ENCODE measurements around the gene GNG7. TPM values are rescaled to one million over a fixed set of nuclear protein-coding genes. Genes with fewer than 3 reads are reported as not detected.
"Not testable (repeated sequence)": the region's sequence is repeated elsewhere in the genome, so short reads cannot be mapped to it uniquely, and the experiment has no call there.

The GNG7 gene
- polyA plus RNA-seq, 1 donor (not counting 4 experiments of a cell fraction or from before 2014, with no cell fraction given), result 0.01 TPM

DNA sequence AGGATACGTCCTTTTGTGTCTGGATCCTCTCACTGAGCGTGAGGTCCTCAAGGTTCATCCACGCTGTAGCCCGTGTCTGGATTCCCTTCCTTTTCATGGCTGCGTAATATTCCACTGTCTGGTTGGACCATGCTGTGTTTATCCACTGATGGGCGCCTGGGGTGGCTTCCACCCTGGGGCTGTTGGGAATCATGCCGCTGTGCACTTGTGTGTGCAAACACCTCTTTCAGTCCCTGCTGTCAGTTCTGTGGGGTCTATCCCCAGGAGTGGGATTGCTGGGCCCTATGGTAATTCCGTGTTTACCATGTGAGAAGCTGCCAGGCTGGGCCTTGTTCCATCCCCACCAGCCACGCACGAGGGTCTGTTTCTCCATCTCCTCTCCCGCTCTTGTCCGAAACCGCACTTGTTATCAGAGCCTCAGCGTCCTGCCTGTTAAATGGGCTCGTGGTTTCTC, 128.0 kb downstream of the GNG7 start:
- H3K36me3 ChIP-seq (ENCODE audit: control insufficient read depth in 2 of 2, extremely low read depth in 1 of 2, insufficient read depth in 2 of 2, low read length in 2 of 2), result no peaks in the 10 kb centered on the region
- no peak for DNase-seq (ENCODE audit: low read depth, low spot score)
- no peak overlapping the region for H3K4me2 ChIP-seq (ENCODE audit: control insufficient read depth, extremely low read depth, insufficient read depth, low read depth, low read length)
- TF ChIP-seq EZH2 (IDR thresholded peaks at IDR 0.05; ENCODE audit: low read length), result no peak
- dilution Hi-C loops (cut with MboI; ENCODE audit: extremely low pct_ligation_motif_present, low sequenced_read_pairs), result no loop called here
- H4K20me1 ChIP-seq (ENCODE audit: control insufficient read depth, extremely low read depth, insufficient read depth, low read length), result no peaks in the 10 kb centered on the region
- FAIRE-seq, result no peak
- no peak overlapping the region for H3K4me3 ChIP-seq (ENCODE audit: control insufficient read depth in 2 of 3, extremely low read depth in 1 of 3, insufficient read depth in 2 of 3, low read depth in 1 of 3, low read length in 3 of 3)
- peaks cover 2% of the 10 kb centered on the region for H3K9me3 ChIP-seq (ENCODE audit: control insufficient read depth, low read depth, low read length)
- peaks cover 18% of the 10 kb centered on the region for H3K4me1 ChIP-seq (ENCODE audit: control insufficient read depth, extremely low read depth, insufficient read depth, low read length)
- no peak overlapping the region for H2AFZ ChIP-seq (ENCODE audit: control insufficient read depth, low read length)
- H3K9ac ChIP-seq (ENCODE audit: control insufficient read depth, extremely low read depth, insufficient read depth, low read length), result no peak overlapping the region
- H3K79me2 ChIP-seq (ENCODE audit: control insufficient read depth, insufficient read depth, low read length), result no peaks in the 10 kb centered on the region
- no peaks in the 10 kb centered on the region for H3K27me3 ChIP-seq (ENCODE audit: control insufficient read depth, extremely low read depth, insufficient read depth, low read length)
- no peaks in the 10 kb centered on the region for H3K9me1 ChIP-seq (ENCODE audit: control insufficient read depth, extremely low read depth, insufficient read depth, low read length)
- no peak overlapping the region for H3K27ac ChIP-seq (ENCODE audit: control insufficient read depth, insufficient read depth, low read length)

- no peaks in the 10 kb centered on the region for H3K9me1 ChIP-seq (ENCODE audit: control insufficient read depth, extremely low read depth, insufficient read depth, low read length)
- H3K27me3 ChIP-seq (ENCODE audit: control insufficient read depth, extremely low read depth, insufficient read depth, low read length), result no peaks in the 10 kb centered on the region
- H2AFZ ChIP-seq (ENCODE audit: control insufficient read depth, low read length), result no peak overlapping the region
- H3K79me2 ChIP-seq (ENCODE audit: control insufficient read depth, insufficient read depth, low read length), result no peaks in the 10 kb centered on the region
- FAIRE-seq (no peak), DNase-seq (ENCODE audit: low read depth, low spot score) (no peak)
- H3K36me3 ChIP-seq (ENCODE audit: control insufficient read depth in 2 of 2, extremely low read depth in 1 of 2, insufficient read depth in 2 of 2, low read length in 2 of 2), result no peaks in the 10 kb centered on the region
- H3K27ac ChIP-seq (ENCODE audit: control insufficient read depth, insufficient read depth, low read length), result no peak overlapping the region
- dilution Hi-C loops (cut with MboI; ENCODE audit: extremely low pct_ligation_motif_present, low sequenced_read_pairs), result no loop called here
- H3K9me3 ChIP-seq (ENCODE audit: control insufficient read depth, low read depth, low read length), result peaks cover 2% of the 10 kb centered on the region
- peaks cover 15% of the 10 kb centered on the region for H3K4me1 ChIP-seq (ENCODE audit: control insufficient read depth, extremely low read depth, insufficient read depth, low read length)
- no peak overlapping the region for H3K4me3 ChIP-seq (ENCODE audit: control insufficient read depth in 2 of 3, extremely low read depth in 1 of 3, insufficient read depth in 2 of 3, low read depth in 1 of 3, low read length in 3 of 3)
- TF ChIP-seq CTCF (optimal IDR thresholded peaks at IDR 0.05 in 1 of 3, IDR thresholded peaks at IDR 0.05 in 1 of 3, conservative IDR thresholded peaks at IDR 0.05 in 1 of 3; ENCODE audit: extremely low read depth in 1 of 3, insufficient read depth in 2 of 3, low read length in 3 of 3) (no peak), EZH2 (IDR thresholded peaks at IDR 0.05; ENCODE audit: low read length) (no peak)
- no peak overlapping the region for H3K9ac ChIP-seq (ENCODE audit: control insufficient read depth, extremely low read depth, insufficient read depth, low read length)
- no peak overlapping the region for H3K4me2 ChIP-seq (ENCODE audit: control insufficient read depth, extremely low read depth, insufficient read depth, low read depth, low read length)
- no peaks in the 10 kb centered on the region for H4K20me1 ChIP-seq (ENCODE audit: control insufficient read depth, extremely low read depth, insufficient read depth, low read length)
Measured at GRCh38 chr19:2573916-2574315, 128.6 kb downstream of the GNG7 start.

DNA sequence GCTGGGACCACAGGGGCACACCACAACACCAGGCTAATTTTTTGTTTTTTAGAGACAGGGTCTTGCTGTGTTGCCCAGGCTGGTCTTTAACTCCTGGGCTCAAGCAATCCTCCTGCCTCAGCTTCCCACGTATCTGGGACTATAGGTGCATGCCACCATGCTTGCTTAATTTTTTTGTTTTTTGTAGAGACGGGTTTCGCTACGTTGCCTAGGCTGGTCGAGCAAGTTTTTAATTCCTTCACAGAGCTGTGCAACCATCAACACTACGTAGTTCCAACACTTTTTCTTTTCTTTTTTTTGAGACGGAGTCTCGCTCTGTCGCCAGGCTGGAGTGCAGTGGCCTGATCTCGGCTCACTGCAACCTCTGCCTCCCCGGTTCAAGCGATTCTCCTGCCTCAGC, 130.3 kb downstream of the GNG7 start:
- H3K79me2 ChIP-seq (ENCODE audit: control insufficient read depth, insufficient read depth, low read length); DNase-seq (ENCODE audit: low read depth, low spot score); H3K4me2 ChIP-seq (ENCODE audit: control insufficient read depth, extremely low read depth, insufficient read depth, low read depth, low read length); H3K4me1 ChIP-seq (ENCODE audit: control insufficient read depth, extremely low read depth, insufficient read depth, low read length); H3K9ac ChIP-seq (ENCODE audit: control insufficient read depth, extremely low read depth, insufficient read depth, low read length); H3K9me3 ChIP-seq (ENCODE audit: control insufficient read depth, low read depth, low read length); H3K36me3 ChIP-seq (ENCODE audit: control insufficient read depth in 2 of 2, extremely low read depth in 1 of 2, insufficient read depth in 2 of 2, low read length in 2 of 2); dilution Hi-C loops (cut with MboI; ENCODE audit: extremely low pct_ligation_motif_present, low sequenced_read_pairs); H3K27me3 ChIP-seq (ENCODE audit: control insufficient read depth, extremely low read depth, insufficient read depth, low read length); H4K20me1 ChIP-seq (ENCODE audit: control insufficient read depth, extremely low read depth, insufficient read depth, low read length); H2AFZ ChIP-seq (ENCODE audit: control insufficient read depth, low read length); FAIRE-seq; H3K4me3 ChIP-seq (ENCODE audit: control insufficient read depth in 2 of 3, extremely low read depth in 1 of 3, insufficient read depth in 2 of 3, low read depth in 1 of 3, low read length in 3 of 3); H3K27ac ChIP-seq (ENCODE audit: control insufficient read depth, insufficient read depth, low read length); H3K9me1 ChIP-seq (ENCODE audit: control insufficient read depth, extremely low read depth, insufficient read depth, low read length): not testable (repeated sequence)
